SU-DHL-6 (cell line): ENCODE data around the gene PPTC7.
"Not testable (repeated sequence)": the region's sequence is repeated elsewhere in the genome, so short reads cannot be mapped to it uniquely, and the experiment has no call there.

Experiments
- H2AFZ ChIP-seq: fragments of 200-600 bp; sonication (generic); 2 replicates; pipeline ENCODE4 v1.6.1; 2014; ENCODE audit warnings: low read depth, mild to moderate bottlenecking, moderate library complexity, mixed read lengths, antibody characterized with exemption, low read length; ENCODE audit not compliant: severe bottlenecking
- H3F3A ChIP-seq: fragments of 200-600 bp; shearing (Covaris generic); 2 replicates; pipeline ENCODE4 v1.6.0; 2016; ENCODE audit warnings: antibody characterized with exemption, mild to moderate bottlenecking; ENCODE audit not compliant: insufficient read depth
- H3K27ac ChIP-seq: fragments of 200-600 bp; sonication (generic); 2 replicates; pipeline ENCODE4 v1.5.1; 2016; ENCODE audit warnings: low read depth, mild to moderate bottlenecking, low read length, moderate library complexity, mixed read lengths
- H3K27me3 ChIP-seq: fragments of 200-600 bp; sonication (generic), shearing (Covaris generic); 2 replicates; pipeline ENCODE4 v1.6.0; 2014; ENCODE audit warnings: mild to moderate bottlenecking, low read length
- H3K36me3 ChIP-seq: fragments of 200-600 bp; sonication (generic); 2 replicates; pipeline ENCODE4 v1.6.1; 2014; ENCODE audit warnings: mild to moderate bottlenecking, low read length, mixed read lengths
- H3K4me2 ChIP-seq: fragments of 300-600, 200-600 bp; shearing (Covaris generic), sonication (generic); 2 replicates; pipeline ENCODE4 v1.6.0; 2014; ENCODE audit warnings: low read length, low read depth, mild to moderate bottlenecking; ENCODE audit not compliant: poor library complexity, severe bottlenecking
- H3K4me3 ChIP-seq: fragments of 200-600 bp; sonication (generic); 2 replicates; pipeline ENCODE4 v1.5.1; 2014; ENCODE audit warnings: antibody characterized with exemption, low read length, mild to moderate bottlenecking, mixed read lengths; ENCODE audit not compliant: insufficient read depth, poor library complexity, severe bottlenecking
- H3K79me2 ChIP-seq: fragments of 200-600 bp; sonication (generic); 2 replicates; pipeline ENCODE4 v1.6.1; 2014; ENCODE audit warnings: mild to moderate bottlenecking, low read length, moderate library complexity; ENCODE audit not compliant: insufficient read depth
- H3K9ac ChIP-seq: fragments of 200-600 bp; sonication (generic); 2 replicates; pipeline ENCODE4 v1.7.0; 2014; ENCODE audit warnings: mild to moderate bottlenecking, low read length
- H3K9me2 ChIP-seq: fragments of 200-600 bp; sonication (generic); replicated peaks from 2 replicates; pipeline ENCODE4 v1.6.1; 2014; ENCODE audit warnings: low read length; ENCODE audit not compliant: insufficient read depth
- H3K9me3 ChIP-seq: fragments of 200-600 bp; sonication (generic); 2 replicates; pipeline ENCODE4 v1.6.1; 2014; ENCODE audit warnings: low read length, mixed read lengths; ENCODE audit not compliant: insufficient read depth
- H4K20me1 ChIP-seq: fragments of 200-600 bp; sonication (generic); 2 replicates; pipeline ENCODE4 v1.6.1; 2014; ENCODE audit warnings: low read depth, mild to moderate bottlenecking, antibody characterized with exemption, low read length, moderate library complexity, mixed read lengths
- CTCF ChIP-seq: fragments of 200-600 bp; sonication (generic); IDR thresholded peaks from one replicate; pipeline ENCODE4 v1.5.1; 2017; ENCODE audit warnings: antibody characterized with exemption, mild to moderate bottlenecking, low read length, moderate library complexity; ENCODE audit not compliant: insufficient read depth, poor library complexity, severe bottlenecking
- EZH2phosphoT487 ChIP-seq: fragments of 200-600 bp; sonication (generic), shearing (Covaris generic); conservative IDR thresholded peaks from 2 replicates; pipeline ENCODE4 v1.6.1; 2018; ENCODE audit warnings: mild to moderate bottlenecking, antibody characterized with exemption, low read length, moderate library complexity, mixed read lengths

The PPTC7 gene

DNA sequence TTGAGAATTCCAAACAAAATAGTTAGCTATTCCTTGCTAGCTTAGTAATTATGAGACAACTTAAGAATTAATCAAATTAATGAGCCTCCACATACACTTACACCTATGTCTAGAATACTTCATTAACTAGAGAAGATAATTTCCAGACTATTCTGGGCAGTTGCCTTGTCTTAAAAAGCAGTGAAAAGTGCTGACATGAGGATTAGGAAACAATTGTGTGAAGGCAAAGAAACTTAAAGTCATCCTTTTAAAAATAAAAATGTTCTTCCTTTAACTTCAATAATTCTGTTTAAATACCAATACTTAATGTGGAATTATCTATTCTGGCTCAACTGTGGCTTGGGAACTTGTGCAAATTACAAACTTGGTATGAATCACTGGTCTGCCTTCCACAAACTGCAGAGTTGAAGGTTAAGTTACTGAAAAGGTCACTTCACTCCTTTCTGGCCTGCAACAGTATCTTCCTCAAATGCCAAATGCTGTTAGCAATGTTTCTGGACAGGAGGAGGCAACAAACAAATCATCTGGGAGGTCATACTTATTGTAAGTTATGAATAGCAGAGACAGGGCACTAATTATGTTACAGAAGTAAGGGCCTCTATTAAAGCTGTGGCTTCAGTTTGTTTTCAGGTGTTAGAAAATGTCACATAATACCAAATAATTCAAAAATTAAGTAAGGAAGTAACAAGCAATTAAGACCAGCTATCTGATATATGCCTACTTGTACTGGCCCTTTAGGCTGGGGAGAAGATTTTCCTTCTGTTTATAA, 19.2 kb downstream of the PPTC7 start:
- Histone ChIP-seq H3K27ac (0 out of 2 replicates have a peak overlapping the region, but pooled peaks have one; percentile 5), H4K20me1 (peaks cover 9% of the 10 kb centered on the region), H3K9ac (no peak overlapping the region)

DNA sequence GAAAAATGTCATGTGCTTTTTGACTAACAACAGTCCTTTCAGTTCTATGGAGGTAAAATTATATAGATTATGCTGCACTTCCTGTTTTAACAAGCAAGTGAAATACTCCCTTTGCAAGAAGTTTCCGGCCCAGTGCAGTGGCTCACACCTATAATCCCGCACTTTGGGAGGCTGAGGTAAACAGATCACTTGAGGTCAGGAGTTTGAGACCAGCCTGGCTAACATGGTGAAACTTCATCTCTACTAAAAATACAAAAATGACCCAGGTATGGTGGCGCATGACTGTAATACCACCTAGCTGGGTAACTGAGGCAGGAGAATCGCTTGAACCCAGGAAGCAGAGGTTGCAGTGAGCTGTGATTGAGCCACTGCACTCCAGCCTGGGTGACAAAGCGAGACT, 20.7 kb downstream of the PPTC7 start:
- H3K9me2 ChIP-seq, H3K9me3 ChIP-seq, H3K27me3 ChIP-seq, H3K9ac ChIP-seq, H3K27ac ChIP-seq, H3F3A ChIP-seq, H3K36me3 ChIP-seq, H3K4me3 ChIP-seq, H4K20me1 ChIP-seq, H2AFZ ChIP-seq: not testable (repeated sequence)
- H3K79me2 ChIP-seq = peaks cover 98% of the 10 kb centered on the region
- H3K4me2 ChIP-seq = peak overlapping the region; percentile 5

More for the DNA sequence above, 19.2 kb downstream of the PPTC7 start:
- Histone ChIP-seq H3K9me3 (no peaks in the 10 kb centered on the region), H3K4me2 (no peak overlapping the region), H2AFZ (no peak overlapping the region), H3F3A (peaks cover 8% of the 10 kb centered on the region), H3K36me3 (no peaks in the 10 kb centered on the region), H3K9me2 (no peaks in the 10 kb centered on the region), H3K27me3 (no peaks in the 10 kb centered on the region), H3K79me2 (peaks cover 98% of the 10 kb centered on the region), H3K4me3 (no peak overlapping the region)
- TF ChIP-seq EZH2phosphoT487 (no peak), CTCF (no peak)

GRCh38 chr12:110561471-110562201, 21.5 kb downstream of the PPTC7 start:
- no peaks in the 10 kb centered on the region for H3K9me3 ChIP-seq
- peak overlapping the region; percentile 5 for H3K4me2 ChIP-seq
- no peaks in the 10 kb centered on the region for H3K27me3 ChIP-seq
- no peak overlapping the region for H3K9ac ChIP-seq
- peaks cover 8% of the 10 kb centered on the region for H3F3A ChIP-seq
- TF ChIP-seq EZH2phosphoT487 = no peak
- TF ChIP-seq CTCF = no peak
- H2AFZ ChIP-seq = no peak overlapping the region
- no peaks in the 10 kb centered on the region for H3K36me3 ChIP-seq
- H3K4me3 ChIP-seq = no peak overlapping the region
- H3K27ac ChIP-seq = no peak overlapping the region
- H3K9me2 ChIP-seq = no peaks in the 10 kb centered on the region
- H3K79me2 ChIP-seq = peaks cover 98% of the 10 kb centered on the region
- peaks cover 4% of the 10 kb centered on the region for H4K20me1 ChIP-seq

- TF ChIP-seq EZH2phosphoT487 (no peak), CTCF (no peak)
- H2AFZ ChIP-seq = no peak overlapping the region
- H3F3A ChIP-seq = peaks cover 15% of the 10 kb centered on the region
- no peak overlapping the region for H3K4me2 ChIP-seq
- peaks cover 98% of the 10 kb centered on the region for H3K79me2 ChIP-seq
- no peak overlapping the region for H3K9ac ChIP-seq
- H3K9me3 ChIP-seq = no peaks in the 10 kb centered on the region
- no peak overlapping the region for H3K4me3 ChIP-seq
- H3K27ac ChIP-seq = no peak overlapping the region
- H3K36me3 ChIP-seq = no peaks in the 10 kb centered on the region
- peaks cover 4% of the 10 kb centered on the region for H4K20me1 ChIP-seq
- H3K27me3 ChIP-seq = no peaks in the 10 kb centered on the region
- no peaks in the 10 kb centered on the region for H3K9me2 ChIP-seq
Measured at GRCh38 chr12:110560946-110561345, 22.2 kb downstream of the PPTC7 start.
